ES-I3 (cell line): Measurements from ENCODE around the gene TMCC2.
"Not testable (repeated sequence)": the region's sequence is repeated elsewhere in the genome, so short reads cannot be mapped to it uniquely, and the experiment has no call there.

Source experiments
- H3K36me3 ChIP-seq: 2 replicates; pipeline ENCODE4 v1.6.1; 2013; ENCODE audit warnings: mild to moderate bottlenecking, low read length, control low read depth, moderate library complexity; ENCODE audit not compliant: insufficient read depth
- H3K4me1 ChIP-seq: 2 replicates; pipeline ENCODE4 v1.6.1; 2013; ENCODE audit warnings: mild to moderate bottlenecking, control low read depth, low read length; ENCODE audit not compliant: insufficient read depth
- H3K9ac ChIP-seq: 2 replicates; pipeline ENCODE4 v1.6.1; 2013; ENCODE audit warnings: low read depth, mild to moderate bottlenecking, low read length, moderate library complexity
- H3K9me3 ChIP-seq: 2 replicates; pipeline ENCODE4 v1.6.1; 2013; ENCODE audit warnings: mild to moderate bottlenecking, low read length, moderate library complexity; ENCODE audit not compliant: control insufficient read depth, insufficient read depth

Gene TMCC2

GRCh38 chr1:205228093-205228521, 361 bp downstream of the TMCC2 start:
- H3K36me3 ChIP-seq = no peaks in the 10 kb centered on the region
- no peaks in the 10 kb centered on the region for H3K9me3 ChIP-seq
- H3K4me1 ChIP-seq = peaks cover 22% of the 10 kb centered on the region
- peak overlapping the region; percentile 72; the same call in 1 of the 2 replicates for H3K9ac ChIP-seq

GRCh38 chr1:205229399-205229871, 1.7 kb downstream of the TMCC2 start:
- peaks cover 22% of the 10 kb centered on the region for H3K4me1 ChIP-seq
- no peaks in the 10 kb centered on the region for H3K9me3 ChIP-seq
- H3K9ac ChIP-seq = peak overlapping the region; percentile 72; the same call in 1 of the 2 replicates
- H3K36me3 ChIP-seq = no peaks in the 10 kb centered on the region

DNA sequence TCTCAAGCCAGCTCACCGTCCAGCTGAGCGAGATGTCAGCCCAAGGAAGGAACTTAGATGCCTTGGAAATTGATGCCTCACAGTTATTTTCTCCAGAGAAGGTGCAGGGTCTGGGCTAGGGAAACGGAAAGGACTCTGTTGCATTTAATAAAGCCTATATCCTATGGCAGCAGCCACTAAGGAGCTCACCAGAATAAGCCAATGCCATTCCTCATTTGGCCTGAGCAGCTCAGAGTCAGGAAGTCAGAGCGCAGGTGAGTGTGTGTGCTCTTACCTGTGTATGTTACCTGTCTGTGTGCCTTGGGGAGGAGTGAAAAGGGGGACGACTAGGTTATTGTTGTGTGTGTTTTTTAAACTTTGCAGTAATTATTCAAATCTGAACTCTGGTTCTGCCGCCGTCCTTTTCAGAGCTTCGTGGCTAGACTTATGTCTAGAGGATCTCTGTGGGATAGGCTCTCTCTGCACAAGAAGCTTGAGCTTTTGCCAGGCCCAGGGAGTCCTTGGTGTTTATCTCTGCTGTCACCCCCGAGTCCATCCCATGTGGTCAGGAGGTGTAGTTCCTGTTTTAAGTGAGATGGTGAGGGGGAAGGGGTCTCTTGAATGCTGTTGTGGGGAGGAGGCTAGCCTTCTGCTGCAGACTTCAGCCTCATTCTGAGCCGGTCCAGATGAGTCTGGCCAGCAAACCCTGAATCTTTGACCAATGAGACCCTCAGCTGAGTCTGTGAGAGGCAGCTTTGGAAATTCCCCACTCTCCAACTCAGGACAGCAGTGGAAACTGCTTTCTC, 2.4 kb downstream of the TMCC2 start:
- Histone ChIP-seq H3K36me3 (no peaks in the 10 kb centered on the region), H3K9me3 (no peaks in the 10 kb centered on the region), H3K4me1 (peaks cover 22% of the 10 kb centered on the region), H3K9ac (no peak overlapping the region)

GRCh38 chr1:205230982-205231381, 3.2 kb downstream of the TMCC2 start:
- Histone ChIP-seq H3K4me1 (peaks cover 22% of the 10 kb centered on the region), H3K9ac (no peak overlapping the region), H3K36me3 (no peaks in the 10 kb centered on the region), H3K9me3 (no peaks in the 10 kb centered on the region)

DNA sequence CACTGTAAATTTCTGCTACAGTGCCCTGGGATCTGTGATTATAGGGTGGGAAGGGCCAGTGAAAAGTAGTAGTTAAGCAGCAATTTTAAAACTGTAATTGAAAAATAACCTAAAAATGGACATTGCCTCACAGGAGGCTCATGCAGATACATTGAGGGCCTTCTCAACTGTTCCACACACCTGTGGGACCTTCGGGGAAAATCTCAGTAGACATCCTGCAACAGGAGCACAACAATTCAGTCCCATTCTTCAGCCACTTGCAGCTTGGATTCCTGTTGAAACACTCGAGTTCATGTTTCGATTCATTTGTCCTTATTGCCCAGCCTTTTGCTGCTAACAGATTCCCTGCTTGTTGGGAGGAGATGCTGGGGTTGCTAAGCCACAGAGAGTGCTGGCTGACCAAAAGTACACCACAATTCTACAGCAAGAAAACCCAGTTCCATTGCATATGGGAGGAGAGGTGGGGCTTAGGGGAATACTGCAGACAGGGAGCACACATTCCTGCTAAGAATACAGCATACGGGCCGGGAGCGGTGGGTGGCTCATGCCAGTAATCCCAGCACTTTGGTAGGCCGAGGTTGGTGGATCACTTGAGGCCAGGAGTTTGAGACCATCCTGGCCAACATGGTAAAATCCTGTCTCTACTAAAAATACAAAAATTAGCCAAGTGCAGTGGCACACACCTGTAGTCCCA, 4.5 kb downstream of the TMCC2 start:
- Histone ChIP-seq H3K36me3 (no peaks in the 10 kb centered on the region), H3K4me1 (peaks cover 11% of the 10 kb centered on the region; the same call in 1 of the 2 replicates), H3K9me3 (no peaks in the 10 kb centered on the region), H3K9ac (no peak overlapping the region)

DNA sequence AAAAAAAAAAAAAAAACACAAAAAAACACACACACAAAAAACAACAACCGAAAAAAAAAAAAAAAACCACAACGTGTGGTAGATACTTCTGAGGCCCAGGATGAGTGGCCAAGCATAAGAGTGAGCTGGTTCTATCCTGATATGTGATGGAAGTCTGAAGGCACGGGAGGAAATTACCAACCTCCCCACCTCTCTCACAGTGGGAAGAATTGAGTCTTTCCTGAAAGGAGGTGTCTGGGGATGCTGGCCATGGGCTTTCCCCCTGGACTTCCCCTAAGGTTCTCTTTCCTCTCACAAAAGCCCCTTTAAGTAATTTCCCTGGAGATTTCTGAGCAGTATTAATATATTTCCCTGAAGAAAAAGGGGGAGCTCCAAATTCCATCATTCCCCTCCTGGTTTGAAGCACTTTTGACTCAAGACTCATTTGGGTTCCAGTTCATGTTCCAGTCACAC, 5.2 kb downstream of the TMCC2 start:
- H3K9ac ChIP-seq = no peak overlapping the region
- H3K4me1 ChIP-seq = peaks cover 11% of the 10 kb centered on the region; the same call in 1 of the 2 replicates
- H3K9me3 ChIP-seq = no peaks in the 10 kb centered on the region
- H3K36me3 ChIP-seq = no peaks in the 10 kb centered on the region

DNA sequence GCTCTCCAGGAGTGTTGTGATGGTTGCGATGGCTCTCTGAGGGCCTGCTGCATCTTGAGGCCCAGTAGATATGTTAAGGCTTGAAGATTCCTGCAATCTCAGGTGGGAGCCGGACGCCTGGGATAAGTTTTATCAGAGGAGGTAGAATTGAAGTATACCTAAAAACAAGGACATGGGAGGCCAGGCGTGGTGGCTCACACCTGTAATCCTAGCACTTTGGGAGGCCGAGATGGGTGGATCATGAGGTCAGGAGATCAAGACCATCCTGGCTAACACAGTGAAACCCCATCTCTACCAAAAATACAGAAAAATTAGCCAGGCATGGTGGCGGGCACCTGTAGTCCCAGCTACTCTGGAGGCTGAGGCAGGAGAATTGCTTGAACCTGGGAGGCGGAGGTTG, 6.2 kb downstream of the TMCC2 start:
- not testable (repeated sequence) for H3K9ac ChIP-seq, H3K9me3 ChIP-seq, H3K36me3 ChIP-seq
- H3K4me1 ChIP-seq = peaks cover 11% of the 10 kb centered on the region; the same call in 1 of the 2 replicates

DNA sequence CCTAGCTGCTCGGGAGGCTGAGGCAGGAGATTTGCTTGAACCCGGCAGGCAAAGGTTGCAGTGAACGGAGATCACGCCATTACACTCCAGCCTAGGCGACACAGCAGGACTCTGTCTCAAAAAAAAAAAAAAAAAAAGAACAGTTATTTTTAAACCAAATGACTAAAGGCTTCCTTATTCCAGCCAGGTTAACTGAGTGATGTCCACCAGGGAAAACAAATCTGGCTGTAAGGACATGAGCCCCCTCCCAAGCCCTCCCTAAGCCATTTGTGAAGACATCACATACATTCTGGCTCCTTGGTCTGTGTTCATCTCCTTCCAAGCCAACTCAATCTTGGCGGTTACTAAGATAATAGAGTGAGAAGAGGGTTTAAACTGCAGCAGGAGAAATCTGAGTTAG, 8.2 kb downstream of the TMCC2 start:
- no peaks in the 10 kb centered on the region for H3K9me3 ChIP-seq
- no peaks in the 10 kb centered on the region; the same call in 1 of the 2 replicates for H3K4me1 ChIP-seq
- no peaks in the 10 kb centered on the region for H3K36me3 ChIP-seq
- no peak overlapping the region for H3K9ac ChIP-seq

GRCh38 chr1:205236526-205236925, 8.8 kb downstream of the TMCC2 start:
- no peaks in the 10 kb centered on the region; the same call in 1 of the 2 replicates for H3K4me1 ChIP-seq
- H3K9ac ChIP-seq = no peak overlapping the region
- no peaks in the 10 kb centered on the region for H3K36me3 ChIP-seq
- no peaks in the 10 kb centered on the region for H3K9me3 ChIP-seq

GRCh38 chr1:205236951-205237475, 9.3 kb downstream of the TMCC2 start:
- no peaks in the 10 kb centered on the region for H3K36me3 ChIP-seq
- H3K4me1 ChIP-seq = no peaks in the 10 kb centered on the region; the same call in 1 of the 2 replicates
- H3K9me3 ChIP-seq = no peaks in the 10 kb centered on the region
- H3K9ac ChIP-seq = no peak overlapping the region

DNA sequence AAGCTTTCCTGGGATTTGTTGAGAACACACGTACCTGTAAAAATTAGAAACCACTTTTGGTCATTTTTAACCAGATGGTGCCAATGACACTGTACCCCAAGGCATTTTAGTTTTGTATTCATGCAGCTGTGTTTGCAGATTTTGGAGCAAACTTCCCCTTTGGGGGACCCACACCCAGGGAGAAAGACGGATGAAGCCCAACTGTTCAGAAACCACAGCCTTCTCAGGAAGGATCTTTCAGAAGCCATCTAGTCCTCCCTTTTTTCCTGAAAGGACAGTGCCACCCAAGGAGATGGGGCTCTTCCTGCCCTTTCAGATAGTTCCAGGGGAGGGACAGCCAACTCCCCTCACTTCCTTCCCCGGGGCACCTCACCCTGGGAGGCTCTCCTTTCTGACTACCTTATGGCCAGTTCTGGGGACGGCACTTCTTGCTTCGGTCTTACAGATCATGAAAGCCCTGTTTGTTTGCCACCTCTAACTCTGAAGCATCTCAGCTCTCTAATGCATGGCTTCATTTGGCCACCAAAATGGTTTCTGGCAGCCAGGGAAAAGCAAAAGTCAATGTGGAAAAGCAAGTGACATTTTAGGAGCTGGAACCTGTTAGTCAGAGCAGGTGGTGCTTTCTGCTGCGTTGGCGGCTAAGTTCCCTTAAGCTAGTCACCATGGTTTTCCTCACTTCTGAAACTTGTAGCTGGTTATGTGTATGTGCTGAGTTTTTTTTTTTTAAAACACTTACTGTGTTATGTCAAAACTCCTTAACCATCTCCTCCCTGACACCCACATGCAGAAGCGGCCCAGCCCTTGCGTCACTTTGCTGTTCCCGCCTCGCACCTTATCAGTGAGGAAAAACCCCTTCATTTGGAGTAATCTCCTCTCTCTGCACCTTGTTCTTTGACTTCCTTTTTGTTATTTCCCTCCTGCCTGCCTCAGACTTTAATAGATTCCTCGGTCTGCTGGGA, 10.1 kb downstream of the TMCC2 start:
- Histone ChIP-seq H3K9ac (no peak overlapping the region), H3K36me3 (no peaks in the 10 kb centered on the region), H3K9me3 (no peaks in the 10 kb centered on the region), H3K4me1 (no peaks in the 10 kb centered on the region; the same call in 1 of the 2 replicates)

DNA sequence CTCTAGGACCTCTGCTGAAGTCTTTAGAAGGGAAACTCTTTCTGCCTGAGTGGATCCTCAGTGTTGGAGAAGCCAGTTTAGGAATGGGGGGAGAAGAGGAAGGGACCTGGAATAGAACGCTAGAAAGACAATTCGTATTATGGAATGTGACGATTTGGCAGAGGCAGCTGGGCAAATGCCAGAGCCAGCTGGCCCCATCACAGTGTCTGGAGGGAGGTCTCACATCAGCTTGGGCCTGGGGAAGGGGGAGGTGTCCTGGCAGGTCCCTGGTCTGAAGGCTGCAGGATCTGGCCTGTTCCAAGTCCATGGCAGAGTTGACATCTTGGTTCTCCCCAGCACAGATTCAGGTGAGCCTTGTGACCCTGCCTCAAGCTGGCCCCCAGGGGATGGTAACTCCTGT, 11.3 kb downstream of the TMCC2 start:
- H3K4me1 ChIP-seq = no peaks in the 10 kb centered on the region; the same call in 1 of the 2 replicates
- H3K36me3 ChIP-seq = no peaks in the 10 kb centered on the region
- H3K9ac ChIP-seq = no peak overlapping the region
- no peaks in the 10 kb centered on the region for H3K9me3 ChIP-seq

DNA sequence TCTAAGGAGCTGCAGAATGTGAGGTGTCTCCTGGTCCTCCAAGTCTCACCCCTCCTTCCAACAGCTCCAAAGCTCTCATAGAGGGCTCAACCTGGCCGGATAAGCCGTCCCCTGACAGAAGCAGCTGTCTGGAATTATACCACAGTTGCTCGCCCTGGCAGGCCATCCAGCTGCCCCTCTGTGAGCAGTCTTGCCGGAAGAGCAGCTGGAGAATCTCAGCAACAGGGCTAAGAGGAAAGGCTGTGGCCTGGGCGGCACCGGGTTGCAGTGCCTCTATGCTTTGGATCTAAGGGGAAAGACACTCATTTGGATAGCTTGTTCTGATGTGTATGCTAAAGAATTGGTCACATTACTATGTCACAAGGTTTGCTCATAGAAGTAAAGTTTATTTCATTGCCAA, 12.4 kb downstream of the TMCC2 start:
- H3K9me3 ChIP-seq = no peaks in the 10 kb centered on the region
- H3K36me3 ChIP-seq = no peaks in the 10 kb centered on the region
- no peaks in the 10 kb centered on the region; the same call in 1 of the 2 replicates for H3K4me1 ChIP-seq
- no peak overlapping the region for H3K9ac ChIP-seq

DNA sequence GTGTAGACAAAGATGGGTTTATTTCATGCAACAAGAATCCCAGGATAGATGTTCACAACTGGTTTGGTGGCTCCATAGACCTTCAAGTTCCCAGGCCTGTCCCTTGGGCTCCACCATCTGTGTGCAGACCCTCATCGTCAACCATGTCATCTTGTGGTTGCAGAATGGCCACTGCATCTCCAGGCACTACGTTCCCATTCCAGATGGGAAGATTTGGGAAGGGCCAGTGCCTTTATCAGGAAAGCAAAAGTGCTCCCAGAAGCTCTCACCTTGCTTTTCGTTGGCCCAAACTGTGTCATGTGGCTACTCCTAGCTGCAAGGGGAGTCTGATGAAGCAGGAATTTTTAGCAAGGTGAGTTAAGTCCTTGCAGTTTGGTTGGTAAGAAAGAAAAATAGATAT, 12.8 kb downstream of the TMCC2 start:
- Histone ChIP-seq H3K36me3 (no peaks in the 10 kb centered on the region), H3K4me1 (no peaks in the 10 kb centered on the region; the same call in 1 of the 2 replicates), H3K9me3 (no peaks in the 10 kb centered on the region), H3K9ac (no peak overlapping the region)
